Bronchial smooth muscle cell (primary cell): ENCODE results near the gene DYNC2I2. TPM values are rescaled to one million over a fixed set of nuclear protein-coding genes. Genes with fewer than 3 reads are reported as not detected.

Experiments
- total RNA-seq: library from RNA; depleted of rRNA; stranded (reverse); fragments of >200 nt; gene quantifications from 2 replicates; pipeline ENCODE4 v1.2.1, GENCODE V29; 2014

DYNC2I2 gene
- total RNA-seq, result 27.0 and 31.7 TPM in 2 replicates

DNA sequence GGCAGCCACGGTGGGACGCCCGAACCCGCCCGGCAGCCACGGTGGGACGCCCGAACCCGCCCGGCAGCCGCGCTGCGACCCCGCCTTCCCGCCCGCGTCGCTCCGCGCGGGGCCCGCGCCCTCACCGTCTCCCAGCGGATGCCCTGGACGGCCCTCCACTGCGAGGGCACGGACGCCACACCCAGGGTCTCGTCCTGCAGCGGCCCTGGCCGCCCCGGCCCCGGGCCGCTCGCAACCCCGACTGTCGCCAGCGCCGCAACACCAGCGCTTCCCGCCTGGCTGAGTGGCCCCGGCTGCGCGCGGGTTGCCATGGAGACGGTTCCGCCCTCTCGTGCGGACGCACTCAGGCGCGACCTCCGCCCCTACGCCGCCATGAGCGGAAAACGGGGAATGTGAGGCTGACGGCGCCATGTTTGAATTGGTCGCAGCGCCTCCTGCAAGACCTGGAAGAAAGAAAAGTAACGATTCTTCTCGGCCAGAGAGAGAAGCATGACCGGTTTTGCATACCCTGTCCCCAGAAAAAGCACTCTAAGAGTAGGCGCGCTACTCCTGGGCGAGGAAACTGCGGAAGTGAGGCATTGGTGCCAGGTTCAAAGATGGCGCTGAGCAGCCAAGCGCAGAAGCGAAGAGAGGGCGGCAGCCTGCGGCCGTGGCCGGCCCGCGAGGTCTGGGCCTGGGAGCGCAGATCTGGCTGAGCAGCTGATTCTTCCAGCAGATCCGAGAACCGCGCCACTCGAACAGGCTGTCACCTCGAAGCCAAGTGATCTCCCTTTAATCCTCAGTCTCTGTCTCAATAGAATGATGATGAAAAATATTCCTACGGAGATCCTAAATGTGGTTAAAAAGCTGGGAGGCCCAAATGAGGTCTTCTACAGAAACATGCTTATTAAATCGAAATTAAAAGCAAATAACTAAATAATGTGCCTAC, at the start of gene DYNC2I2:
TSS of gene DYNC2I2 (minus strand) at position 432 of the 928 bp plus-strand sequence. CDS start at position 311, 121 bp downstream.

DNA sequence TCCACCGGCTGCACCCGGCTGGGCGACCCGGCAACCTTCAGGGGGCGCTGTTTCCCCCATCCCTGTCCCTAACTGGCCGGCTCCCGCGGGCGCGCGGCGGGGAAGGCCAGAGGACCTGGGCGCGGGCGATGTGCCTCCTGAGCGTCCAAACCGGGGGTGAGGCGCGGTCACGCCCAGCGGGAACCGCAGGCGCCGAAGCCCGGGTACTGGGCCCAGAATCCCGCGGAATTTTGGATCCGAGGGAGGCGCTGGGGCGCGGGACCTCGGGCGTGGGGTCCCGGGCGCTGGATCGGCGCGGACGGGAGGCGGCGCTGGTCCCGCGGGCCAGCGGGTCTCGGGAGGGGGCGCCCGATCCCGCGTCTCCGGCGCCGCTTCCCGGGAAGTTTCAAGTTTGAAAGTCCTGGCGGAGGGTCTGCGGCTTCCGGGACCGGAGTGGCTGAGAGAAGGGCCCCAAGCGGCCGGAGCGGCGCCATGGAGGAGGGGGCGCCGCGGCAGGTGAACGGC, 45.9 kb upstream of the DYNC2I2 start, which contains the start of gene PKN3:
TSS of gene PKN3 (plus strand) at position 59 of the 504 bp plus-strand sequence. CDS start at position 472, 413 bp downstream.

DNA sequence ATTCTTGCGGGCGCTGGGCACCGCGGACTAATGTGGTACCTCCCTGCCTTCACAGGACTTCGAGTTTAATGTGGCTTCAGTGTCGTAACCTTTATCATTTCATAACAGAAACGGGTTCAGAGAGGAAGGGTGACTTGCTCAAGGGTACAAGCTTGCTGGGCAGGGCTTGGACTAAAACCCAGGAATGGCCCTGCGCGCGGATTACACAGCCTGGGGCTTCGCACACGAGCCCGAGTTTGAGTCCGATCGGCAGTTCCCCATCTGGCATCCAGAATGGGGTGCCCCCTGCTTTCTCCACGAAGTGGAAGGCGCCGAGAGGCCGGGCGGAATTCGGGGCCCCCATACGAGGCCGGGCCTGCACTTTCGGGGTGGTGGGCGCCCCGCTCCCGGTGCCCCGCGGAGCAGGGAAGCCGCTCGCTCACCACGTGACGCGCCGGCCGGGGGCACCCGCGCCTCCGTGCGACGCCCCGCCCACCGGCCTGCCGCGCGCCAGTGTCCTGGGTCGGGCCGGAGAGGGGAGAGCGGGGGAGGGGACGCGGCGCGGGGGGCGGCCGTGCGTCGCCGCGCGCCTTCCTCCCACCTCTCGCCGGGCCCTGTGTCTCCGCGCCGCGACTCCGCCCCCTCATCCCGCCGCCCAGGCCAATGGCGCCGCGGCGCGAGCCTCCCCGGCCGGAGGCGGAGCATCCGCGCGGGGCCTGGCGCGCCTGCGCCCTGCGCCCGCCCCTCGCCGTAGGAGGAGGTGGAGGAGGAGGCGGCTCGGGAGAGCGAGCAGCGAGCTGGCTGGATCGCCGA, 32.0 kb upstream of the DYNC2I2 start, which contains the start of gene SET:
TSS of gene SET (plus strand) at position 722 of the 792 bp plus-strand sequence. CDS start 361 bp downstream, outside the sequence.

Other genes with a start within 250 kb of the DYNC2I2 start
- 85.4 and 95.0 TPM in 2 replicates for gene CERCAM, start 236.0 kb downstream of the DYNC2I2 start, total RNA-seq
- 21.4 and 21.6 TPM in 2 replicates for gene ODF2, start 200.8 kb downstream of the DYNC2I2 start, total RNA-seq
- gene GLE1, start 152.1 kb downstream of the DYNC2I2 start, total RNA-seq, result 17.5 and 19.4 TPM in 2 replicates
- gene SPTAN1, start 104.3 kb downstream of the DYNC2I2 start, total RNA-seq, result 362 and 422 TPM in 2 replicates
- gene SET, start 32.4 kb upstream of the DYNC2I2 start, total RNA-seq, result 463 and 530 TPM in 2 replicates
- 0.34 and 0.79 TPM in 2 replicates for gene PKN3, start 45.7 kb upstream of the DYNC2I2 start, total RNA-seq
- 23.4 and 28.7 TPM in 2 replicates for gene ZDHHC12, start 67.3 kb upstream of the DYNC2I2 start, total RNA-seq
- 16.8 and 19.1 TPM in 2 replicates for gene ZER1, start 115.1 kb upstream of the DYNC2I2 start, total RNA-seq
- 9.0 and 10.8 TPM in 2 replicates for gene TBC1D13, start 130.4 kb upstream of the DYNC2I2 start, total RNA-seq
- 17.5 and 22.2 TPM in 2 replicates for gene ENDOG, start 161.7 kb upstream of the DYNC2I2 start, total RNA-seq
- gene SPOUT1, start 172.9 kb upstream of the DYNC2I2 start, total RNA-seq, result 10.7 and 11.2 TPM in 2 replicates
- 8.4 and 8.7 TPM in 2 replicates for gene KYAT1, start 225.1 kb upstream of the DYNC2I2 start, total RNA-seq
- 21.0 and 27.0 TPM in 2 replicates for gene LRRC8A, start 225.3 kb upstream of the DYNC2I2 start, total RNA-seq